HG03175 (cell line): ENCODE measurements around the gene MYCN.
A peak's percentile ranks its signal among the peaks of the same experiment; 100 is the strongest.

Experiments used
- ATAC-seq: cut with Tn5 transposase; IDR thresholded peaks from one replicate; pipeline ENCODE4 v1.9.1; 2021; ENCODE audit warnings: mild to moderate bottlenecking, moderate library complexity; ENCODE audit not compliant: unreplicated experiment

Gene MYCN

GRCh38 chr2:15930589-15931318 is 9.6 kb upstream of the MYCN start:
- no peak for ATAC-seq

- no peak for ATAC-seq
Observed at GRCh38 chr2:15931319-15931890, 8.9 kb upstream of the MYCN start.

DNA sequence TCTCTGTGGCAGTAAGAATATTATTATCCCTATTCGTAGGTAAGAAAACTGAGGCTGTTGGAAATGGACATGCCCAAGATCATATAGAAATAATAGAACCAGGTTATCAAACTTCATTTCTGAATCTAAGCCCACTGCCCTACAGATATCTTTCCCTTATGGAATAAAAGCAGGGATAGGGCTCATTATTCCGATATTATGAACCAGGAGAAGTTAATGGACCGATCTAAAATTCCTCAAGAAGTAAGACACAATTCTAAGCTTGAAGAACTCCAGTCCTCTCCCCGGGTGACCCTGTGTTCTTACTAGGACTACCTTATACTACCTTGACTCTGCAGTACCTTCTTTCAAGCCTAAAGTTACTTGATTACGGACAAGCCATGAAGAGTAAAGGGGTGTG is 8.4 kb upstream of the MYCN start:
- no peak for ATAC-seq

DNA sequence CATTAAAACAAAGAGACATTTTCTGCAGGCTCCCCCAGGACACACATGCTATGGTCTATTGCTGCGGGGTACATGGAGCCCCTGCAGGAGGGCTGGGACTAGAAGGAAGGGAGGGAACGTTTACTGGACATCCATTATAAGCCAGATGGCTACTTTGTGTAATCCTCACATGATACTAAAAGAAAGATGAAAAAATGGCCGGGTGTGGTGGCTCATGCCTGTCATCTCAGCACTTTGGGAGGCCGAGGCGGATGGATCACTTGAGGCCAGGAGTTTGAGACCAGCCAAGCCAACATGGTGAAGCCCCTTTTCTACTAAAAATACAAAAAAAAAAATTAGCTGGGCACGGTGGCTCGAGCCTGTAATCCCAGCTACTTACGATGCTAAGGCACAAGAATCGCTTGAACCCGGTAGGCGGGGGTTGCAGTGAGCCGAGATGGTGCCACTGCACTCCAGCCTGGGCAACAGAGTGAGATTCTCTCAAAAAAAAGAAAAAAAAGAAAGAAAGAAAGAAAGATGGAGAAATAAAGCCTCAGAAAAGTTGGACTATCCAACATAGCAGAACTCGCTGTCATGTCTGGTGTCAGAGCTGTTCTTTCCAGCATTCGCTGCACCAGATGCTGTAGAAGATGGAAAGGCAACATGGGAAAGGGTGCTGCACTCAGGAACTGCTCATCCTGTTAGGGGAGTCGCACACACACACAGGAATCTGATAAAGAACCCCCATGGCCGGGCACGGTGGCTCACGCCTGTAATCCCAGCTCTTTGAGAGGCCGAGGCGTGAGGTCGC is 7.8 kb upstream of the MYCN start:
- no peak for ATAC-seq

DNA sequence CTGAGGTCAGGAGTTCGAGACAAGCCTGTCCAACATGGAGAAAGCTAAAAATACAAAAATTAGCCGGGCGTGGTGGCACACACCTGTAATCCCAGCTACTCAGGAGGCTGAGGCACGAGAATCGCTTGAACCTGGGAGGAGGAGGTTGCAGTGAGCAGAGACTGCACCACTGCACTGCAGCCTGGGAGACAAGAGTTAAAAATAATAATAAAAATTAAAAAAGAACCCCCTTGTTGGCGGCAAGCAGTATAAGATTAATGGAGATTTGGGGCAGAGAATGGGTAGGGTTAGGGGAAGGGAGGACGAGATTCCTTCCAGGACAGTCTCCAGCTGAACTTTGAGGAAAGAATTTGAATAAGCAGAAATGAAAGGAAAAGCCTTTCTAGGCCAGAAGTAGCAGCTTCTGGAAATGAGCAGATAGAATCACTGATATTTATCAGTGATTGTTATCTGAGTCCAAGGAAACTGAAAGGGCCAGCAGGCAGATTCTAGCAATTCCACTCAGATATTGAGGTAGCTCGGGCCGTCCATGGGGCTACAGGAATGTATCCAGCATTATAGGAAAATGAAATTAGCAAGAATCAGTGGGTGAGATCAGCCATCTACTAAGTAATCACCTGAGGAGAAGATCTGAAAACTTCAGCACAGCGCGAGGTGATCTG is 7.0 kb upstream of the MYCN start:
- ATAC-seq = no peak

- ATAC-seq = no peak
Observed at GRCh38 chr2:15934291-15934945, 5.9 kb upstream of the MYCN start.

- ATAC-seq = no peak
Observed at GRCh38 chr2:15935189-15935588, 5.2 kb upstream of the MYCN start.

GRCh38 chr2:15935675-15936074 is 4.7 kb upstream of the MYCN start:
- ATAC-seq = no peak

DNA sequence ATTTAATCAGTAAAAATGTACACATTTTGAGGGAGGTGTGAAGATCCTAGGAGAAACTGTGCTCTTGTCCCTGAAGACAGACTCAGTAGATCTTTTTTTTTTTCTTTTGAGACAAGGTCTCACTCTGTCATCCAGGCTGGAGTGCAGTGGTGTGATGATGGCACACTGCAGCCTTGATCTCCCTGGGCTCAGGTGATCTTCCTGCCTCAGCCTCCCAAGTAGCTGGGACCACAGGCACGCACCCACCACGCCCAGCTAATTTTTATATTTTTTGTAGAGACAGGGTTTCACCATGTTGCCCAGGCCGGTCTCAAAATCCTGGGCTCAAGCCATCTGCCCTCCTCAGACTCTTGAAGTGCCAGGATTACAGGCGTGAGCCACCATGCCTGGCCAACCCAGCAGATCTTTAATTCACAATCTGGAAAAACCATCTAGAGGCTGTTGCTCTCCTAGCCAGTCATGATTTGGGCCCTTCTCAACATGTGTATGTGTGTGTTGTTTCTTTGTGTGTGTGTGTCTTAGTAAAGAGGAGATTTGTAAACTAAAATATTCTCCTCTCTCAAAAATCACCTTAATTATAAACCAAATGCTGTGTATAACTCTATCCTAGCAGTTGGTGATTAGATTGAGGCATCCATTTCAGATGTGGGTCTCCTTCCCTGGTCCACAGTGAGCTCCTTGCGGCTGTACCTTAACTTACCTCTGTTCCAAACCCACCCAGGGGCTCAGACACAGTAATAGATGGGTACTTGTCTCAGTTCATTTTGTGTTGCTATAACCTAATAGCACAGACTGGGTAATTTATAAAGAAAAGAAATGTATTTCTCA is 3.9 kb upstream of the MYCN start:
- ATAC-seq = no peak

DNA sequence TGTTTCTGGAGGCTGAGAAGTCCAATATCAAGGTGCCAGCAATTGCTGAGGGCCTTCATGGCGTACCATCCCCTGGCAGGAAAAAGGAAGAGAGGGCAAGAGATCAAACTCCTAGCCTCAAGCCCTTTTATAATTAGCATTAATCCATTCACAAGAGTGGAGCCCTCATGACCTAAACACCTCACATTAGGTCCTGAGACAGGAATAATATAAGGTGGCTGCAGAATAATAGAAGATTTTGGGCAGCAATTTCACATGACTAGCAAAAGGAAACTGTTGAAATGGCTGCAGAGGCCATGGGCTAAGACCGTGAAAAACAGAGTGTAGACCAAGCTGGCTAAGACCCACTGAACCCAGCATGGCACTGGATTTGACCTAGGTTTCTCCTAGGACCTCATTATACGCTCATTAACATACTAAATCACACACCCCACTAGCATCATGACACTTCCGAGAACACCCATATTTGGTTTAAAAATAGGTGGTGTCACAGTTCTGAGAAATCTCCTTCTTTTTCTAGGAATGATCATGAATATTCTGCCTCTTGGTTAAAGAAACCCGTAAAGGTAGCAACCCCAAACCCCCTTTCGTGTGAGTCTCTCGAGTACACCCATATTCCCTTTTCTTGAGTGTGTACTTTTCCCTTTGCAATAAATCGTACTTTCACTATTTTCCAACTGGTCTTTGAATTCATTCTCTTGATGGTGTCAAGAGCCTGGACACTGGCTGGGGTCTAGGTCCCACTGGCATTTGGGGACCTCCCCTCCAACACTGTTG is 3.1 kb upstream of the MYCN start:
- no peak for ATAC-seq

DNA sequence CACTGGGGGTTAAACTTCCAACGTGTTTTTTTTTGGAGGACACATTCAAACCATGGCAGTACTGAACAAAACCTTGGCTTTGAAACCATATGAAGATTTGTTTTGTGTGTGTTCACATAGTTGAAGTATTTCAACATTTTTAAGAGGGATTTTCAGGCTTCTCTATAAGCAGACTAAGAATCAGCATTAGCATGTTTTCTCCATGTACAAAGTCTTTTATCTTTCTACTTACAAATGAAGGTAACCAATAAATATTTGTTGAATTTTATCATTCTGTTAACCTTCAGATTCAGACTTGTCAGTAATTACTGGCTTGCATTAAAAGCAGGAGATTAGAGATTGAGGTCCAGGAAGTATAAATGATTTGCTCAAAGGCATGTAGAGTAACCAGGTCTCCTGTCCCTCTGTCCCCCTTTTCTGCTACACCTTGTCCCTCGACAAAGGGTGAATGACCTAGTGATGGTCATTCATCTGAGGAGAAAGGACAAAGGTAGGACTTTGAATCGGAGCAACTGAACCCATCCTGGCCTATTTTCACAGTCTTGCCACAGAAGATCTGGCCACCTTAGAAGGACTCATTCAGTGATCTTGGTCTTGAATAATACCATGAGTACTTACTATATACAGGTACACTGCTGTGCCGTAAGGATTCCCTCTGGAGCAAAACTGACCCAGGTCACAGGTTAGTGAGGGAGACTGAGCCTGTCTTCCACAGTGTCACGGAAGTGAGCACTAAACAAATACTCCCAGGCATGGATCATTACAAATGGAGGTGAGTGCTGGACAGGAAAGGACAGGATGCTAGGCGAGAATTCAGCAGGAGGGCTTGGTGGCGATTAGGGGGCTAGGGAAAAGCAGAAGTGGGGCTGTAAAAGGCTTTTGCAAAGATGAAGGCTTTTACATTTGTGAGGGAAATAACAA is 2.2 kb upstream of the MYCN start:
- ATAC-seq = no peak

DNA sequence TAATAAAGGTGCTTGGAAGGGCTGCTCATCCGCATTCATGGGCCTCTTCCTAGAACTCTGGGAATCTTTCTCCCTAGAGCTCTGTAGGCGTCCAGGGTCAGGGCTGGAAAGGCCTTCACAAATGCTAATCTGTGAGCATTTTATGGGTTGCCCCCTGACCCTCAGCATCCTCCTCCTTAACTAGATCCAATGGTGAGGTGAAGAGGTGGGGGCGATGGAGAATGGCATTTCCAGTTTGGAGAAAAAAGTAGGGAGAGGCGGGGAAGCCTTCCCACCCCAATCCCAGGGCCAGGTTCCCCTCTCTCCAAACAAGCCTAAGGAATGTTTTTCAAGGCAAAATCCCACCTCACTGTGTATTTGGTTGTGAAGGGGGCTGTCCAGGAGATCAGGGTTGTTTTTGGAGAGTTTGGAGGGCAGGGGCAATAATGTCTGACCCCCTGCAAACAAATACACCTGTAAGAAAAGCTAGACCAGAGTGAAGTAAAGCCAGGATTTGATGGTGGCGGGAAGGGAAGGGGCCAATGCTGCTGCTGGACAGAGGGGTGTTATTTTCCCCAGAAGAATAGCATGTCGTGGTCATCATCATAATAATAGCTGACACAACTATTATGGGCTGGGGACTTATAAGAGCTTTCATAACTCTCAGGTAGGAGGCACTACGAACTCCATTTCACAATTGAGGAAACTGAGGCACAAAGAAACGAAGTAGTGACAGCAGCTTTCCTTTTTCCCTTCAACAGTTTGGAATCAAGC is 1.4 kb upstream of the MYCN start:
- no peak for ATAC-seq

GRCh38 chr2:15939556-15939853 is 845 bp upstream of the MYCN start:
- peak; percentile 81 for ATAC-seq

DNA sequence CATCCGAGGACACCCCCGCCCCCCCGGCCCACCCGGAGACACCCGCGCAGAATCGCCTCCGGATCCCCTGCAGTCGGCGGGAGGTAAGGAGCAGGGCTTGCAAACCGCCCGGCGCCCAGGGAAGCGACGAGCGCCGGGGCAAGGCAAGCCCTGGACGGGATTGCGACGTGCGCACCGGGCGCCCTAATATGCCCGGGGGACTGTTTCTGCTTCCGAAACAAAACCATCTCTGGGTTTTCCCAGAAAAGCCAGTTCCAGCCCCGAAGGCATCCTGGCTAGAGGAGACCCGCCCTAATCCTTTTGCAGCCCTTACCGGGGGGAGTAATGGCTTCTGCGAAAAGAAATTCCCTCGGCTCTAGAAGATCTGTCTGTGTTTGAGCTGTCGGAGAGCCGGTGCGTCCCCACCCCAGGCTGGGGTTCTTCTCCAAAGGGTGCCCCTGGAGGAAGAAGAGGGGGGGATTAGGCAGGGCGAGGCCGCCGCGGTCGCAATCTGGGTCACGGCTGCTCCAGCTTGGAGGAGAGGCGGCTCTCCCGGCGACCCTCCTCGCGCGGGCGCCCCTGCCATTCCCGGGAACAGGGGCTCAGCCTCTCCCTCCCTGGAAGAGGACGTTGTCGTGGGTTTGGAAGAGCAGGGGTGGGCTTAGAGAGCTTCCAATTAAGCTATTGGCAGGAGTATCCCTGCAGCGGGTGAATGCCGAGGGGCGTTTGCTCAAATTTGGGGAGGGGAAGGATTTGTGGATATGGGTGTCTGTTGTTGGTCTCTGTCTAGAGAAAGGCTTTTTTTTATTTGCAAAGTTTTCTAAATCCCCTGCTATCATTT is 521 bp downstream of the MYCN start:
- ATAC-seq = no peak

DNA sequence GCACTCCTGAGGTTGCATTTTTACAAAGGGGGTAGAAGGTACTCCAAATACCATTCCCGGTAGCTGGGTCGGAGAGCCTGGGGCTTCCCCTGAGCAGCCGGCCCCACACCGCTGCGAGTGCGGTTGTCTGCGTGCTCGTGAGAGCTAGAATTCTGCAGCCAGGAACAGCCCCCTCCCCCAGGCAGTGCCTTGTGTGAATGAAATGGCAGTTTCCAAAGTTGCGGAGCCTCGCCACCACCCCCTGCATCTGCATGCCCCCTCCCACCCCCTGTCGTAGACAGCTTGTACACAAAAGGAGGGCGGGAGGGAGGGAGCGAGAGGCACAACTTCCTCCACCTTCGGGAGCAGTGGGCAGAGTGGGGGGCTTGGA is 1.1 kb downstream of the MYCN start:
- ATAC-seq = no peak

GRCh38 chr2:15941871-15942710 is 1.7 kb downstream of the MYCN start:
- no peak for ATAC-seq
